ENCODE measurements around the gene NTN1.

Gene NTN1

DNA sequence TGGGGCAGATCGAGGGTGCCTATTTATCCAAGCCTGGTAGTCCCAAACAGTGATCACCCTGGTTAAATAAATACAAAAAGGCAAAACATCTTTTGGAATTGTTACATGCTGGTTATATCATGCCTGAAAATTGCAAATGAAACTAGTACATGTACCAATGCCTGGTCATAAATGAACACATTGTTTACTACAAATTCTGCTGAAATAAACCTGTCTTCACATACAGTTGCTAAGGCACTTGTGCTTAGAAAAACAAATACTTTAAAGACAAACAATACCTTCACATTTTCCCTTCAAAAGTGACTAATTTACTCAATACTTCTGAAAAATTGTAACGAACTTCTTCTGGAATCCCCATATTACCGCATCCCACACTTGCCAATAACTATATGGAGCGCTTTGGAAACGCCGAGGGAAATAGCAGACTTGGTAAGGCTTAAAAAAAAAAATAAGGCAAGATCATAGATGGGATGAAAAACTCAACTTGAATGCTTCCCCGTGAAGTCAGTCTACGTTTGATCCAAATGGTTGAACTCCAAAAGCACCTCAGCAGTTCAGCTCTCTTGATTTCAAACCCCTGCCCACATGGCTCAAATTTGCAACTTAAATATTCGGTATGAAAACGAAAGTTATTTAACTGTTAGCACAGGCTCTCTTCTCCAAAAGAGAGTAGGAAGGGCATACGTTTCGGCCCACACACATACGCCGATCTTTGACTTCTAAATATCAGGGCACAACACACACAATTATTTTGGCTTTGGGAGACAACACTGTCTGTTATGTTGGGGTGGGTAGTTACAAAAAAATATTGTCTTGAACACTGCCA is 264.5 kb downstream of the NTN1 start:
- H3K9ac ChIP-seq (ENCODE audit: low read length in 5 of 5) = no peak overlapping the region
- H3K4me1 ChIP-seq (ENCODE audit: control insufficient read depth in 5 of 5, insufficient read depth in 5 of 5, low read length in 5 of 5) = peaks cover 0 to 3% (median 0%) of the 10 kb centered on the region in 5 donors
- H3K9me3 ChIP-seq (ENCODE audit: control insufficient read depth in 5 of 5, low read length in 5 of 5) = no peaks in the 10 kb centered on the region
- no peaks in the 10 kb centered on the region for H3K27me3 ChIP-seq (ENCODE audit: control insufficient read depth in 5 of 5, insufficient read depth in 4 of 5, low read length in 5 of 5)
- no peak overlapping the region for H3K4me3 ChIP-seq (ENCODE audit: low read depth in 1 of 5, low read length in 5 of 5)
- no peak overlapping the region for H3K27ac ChIP-seq (ENCODE audit: low read depth, low read length)
- no peaks in the 10 kb centered on the region for H3K36me3 ChIP-seq (ENCODE audit: control insufficient read depth in 5 of 5, insufficient read depth in 5 of 5, low read length in 5 of 5)

DNA sequence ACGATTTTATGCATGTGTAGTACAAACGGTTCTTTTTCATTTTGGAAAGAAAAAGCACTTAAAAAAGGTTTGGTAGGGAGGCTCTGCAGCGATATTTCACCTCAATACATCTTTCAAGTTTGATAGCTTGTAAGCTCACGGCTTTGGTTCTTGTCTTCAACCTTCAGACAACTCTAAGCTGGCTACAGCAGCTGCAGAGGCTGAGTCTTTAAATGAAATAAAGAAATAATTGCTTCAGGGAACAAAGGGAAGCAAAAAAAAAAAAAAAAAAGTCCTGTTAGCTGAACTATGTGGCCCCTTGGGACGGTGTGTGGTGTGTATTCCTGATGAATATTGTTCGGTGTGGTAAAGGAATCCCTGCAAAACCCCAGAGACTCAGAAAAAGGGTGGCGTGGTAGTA is 265.1 kb downstream of the NTN1 start:
- Histone ChIP-seq H3K9me3 (ENCODE audit: control insufficient read depth in 5 of 5, low read length in 5 of 5) (no peaks in the 10 kb centered on the region), H3K27me3 (ENCODE audit: control insufficient read depth in 5 of 5, insufficient read depth in 4 of 5, low read length in 5 of 5) (no peaks in the 10 kb centered on the region), H3K4me1 (ENCODE audit: control insufficient read depth in 5 of 5, insufficient read depth in 5 of 5, low read length in 5 of 5) (peaks cover 0 to 3% (median 0%) of the 10 kb centered on the region in 5 donors), H3K9ac (ENCODE audit: low read length in 5 of 5) (no peak overlapping the region), H3K36me3 (ENCODE audit: control insufficient read depth in 5 of 5, insufficient read depth in 5 of 5, low read length in 5 of 5) (no peaks in the 10 kb centered on the region), H3K27ac (ENCODE audit: low read depth, low read length) (no peak overlapping the region), H3K4me3 (ENCODE audit: low read depth in 1 of 5, low read length in 5 of 5) (no peak overlapping the region)

DNA sequence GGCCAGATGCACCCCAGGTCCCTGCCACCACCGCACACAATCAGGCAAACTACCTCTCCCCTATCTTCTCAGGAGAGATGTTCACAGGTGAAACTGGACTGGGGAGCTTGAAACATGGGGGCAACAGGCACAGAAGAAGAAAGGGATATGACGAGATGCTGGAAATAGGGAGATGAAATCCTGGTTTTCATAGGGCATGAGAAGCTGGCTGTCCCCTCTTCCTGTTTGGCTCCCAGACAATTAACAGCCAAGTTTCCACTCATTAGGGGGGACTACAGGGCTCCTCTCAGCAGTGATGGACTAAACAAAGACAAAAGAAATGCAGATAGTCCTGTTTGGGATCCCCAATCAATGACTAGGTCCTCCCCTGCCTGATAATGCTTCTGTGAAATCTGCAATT is 266.0 kb downstream of the NTN1 start:
- H3K9ac ChIP-seq (ENCODE audit: low read length in 5 of 5) = no peak overlapping the region
- no peak overlapping the region for H3K27ac ChIP-seq (ENCODE audit: low read depth, low read length)
- H3K27me3 ChIP-seq (ENCODE audit: control insufficient read depth in 5 of 5, insufficient read depth in 4 of 5, low read length in 5 of 5) = no peaks in the 10 kb centered on the region
- H3K9me3 ChIP-seq (ENCODE audit: control insufficient read depth in 5 of 5, low read length in 5 of 5) = no peaks in the 10 kb centered on the region
- H3K4me1 ChIP-seq (ENCODE audit: control insufficient read depth in 5 of 5, insufficient read depth in 5 of 5, low read length in 5 of 5) = peaks cover 0 to 7% (median 3%) of the 10 kb centered on the region in 5 donors
- H3K4me3 ChIP-seq (ENCODE audit: low read depth in 1 of 5, low read length in 5 of 5) = no peak overlapping the region
- H3K36me3 ChIP-seq (ENCODE audit: control insufficient read depth in 5 of 5, insufficient read depth in 5 of 5, low read length in 5 of 5) = no peaks in the 10 kb centered on the region

- Histone ChIP-seq H3K27ac (ENCODE audit: low read depth, low read length) (no peak overlapping the region), H3K36me3 (ENCODE audit: control insufficient read depth in 5 of 5, insufficient read depth in 5 of 5, low read length in 5 of 5) (no peaks in the 10 kb centered on the region), H3K9me3 (ENCODE audit: control insufficient read depth in 5 of 5, low read length in 5 of 5) (no peaks in the 10 kb centered on the region), H3K4me3 (ENCODE audit: low read depth in 1 of 5, low read length in 5 of 5) (no peak overlapping the region), H3K4me1 (ENCODE audit: control insufficient read depth in 5 of 5, insufficient read depth in 5 of 5, low read length in 5 of 5) (peaks cover 0 to 14% (median 5%) of the 10 kb centered on the region in 5 donors), H3K27me3 (ENCODE audit: control insufficient read depth in 5 of 5, insufficient read depth in 4 of 5, low read length in 5 of 5) (no peaks in the 10 kb centered on the region), H3K9ac (ENCODE audit: low read length in 5 of 5) (no peak overlapping the region)
Observed at GRCh38 chr17:9290226-9290613, 268.9 kb downstream of the NTN1 start.

DNA sequence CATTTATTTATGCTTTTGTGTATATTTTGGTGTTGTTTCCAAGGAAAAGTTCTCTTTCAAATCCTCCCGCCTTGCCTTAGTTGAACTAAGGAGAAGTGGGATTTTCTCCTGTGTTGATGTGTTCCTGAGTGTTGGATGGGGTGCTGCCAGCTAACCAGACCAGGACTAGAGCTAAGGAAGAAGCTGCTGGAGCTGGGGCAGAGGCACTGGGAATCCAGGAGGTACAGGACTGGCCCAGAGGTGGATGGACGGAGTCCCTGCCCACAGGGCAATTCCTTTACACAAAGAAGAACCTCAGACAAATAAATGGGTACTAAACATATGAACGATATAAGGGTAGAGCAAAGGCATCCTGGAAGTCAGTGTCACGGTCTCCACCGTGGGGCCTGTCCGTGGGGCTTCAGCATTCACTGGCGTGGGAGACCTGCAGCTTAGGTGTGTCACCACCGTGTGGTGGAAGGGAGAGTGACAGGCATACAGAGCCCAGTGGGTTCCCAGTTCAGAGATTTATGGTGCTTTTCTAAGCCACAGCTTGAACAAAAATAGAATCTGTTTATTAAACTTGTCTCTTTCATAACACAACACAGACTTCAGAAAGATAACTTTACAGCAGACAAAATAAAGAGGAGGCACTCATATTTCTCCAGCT is 270.7 kb downstream of the NTN1 start:
- no peaks in the 10 kb centered on the region for H3K27me3 ChIP-seq (ENCODE audit: control insufficient read depth in 5 of 5, insufficient read depth in 4 of 5, low read length in 5 of 5)
- no peaks in the 10 kb centered on the region for H3K36me3 ChIP-seq (ENCODE audit: control insufficient read depth in 5 of 5, insufficient read depth in 5 of 5, low read length in 5 of 5)
- H3K9me3 ChIP-seq (ENCODE audit: control insufficient read depth in 5 of 5, low read length in 5 of 5) = no peaks in the 10 kb centered on the region
- H3K9ac ChIP-seq (ENCODE audit: low read length in 5 of 5) = peak overlapping the region in 2 of 5 donors; percentile 19 to 39
- H3K4me1 ChIP-seq (ENCODE audit: control insufficient read depth in 5 of 5, insufficient read depth in 5 of 5, low read length in 5 of 5) = peaks cover 0 to 14% (median 5%) of the 10 kb centered on the region in 5 donors
- no peak overlapping the region for H3K27ac ChIP-seq (ENCODE audit: low read depth, low read length)
- no peak overlapping the region for H3K4me3 ChIP-seq (ENCODE audit: low read depth in 1 of 5, low read length in 5 of 5)

GRCh38 chr17:9292561-9292941 is 271.2 kb downstream of the NTN1 start:
- Histone ChIP-seq H3K4me1 (ENCODE audit: control insufficient read depth in 5 of 5, insufficient read depth in 5 of 5, low read length in 5 of 5) (peaks cover 0 to 14% (median 5%) of the 10 kb centered on the region in 5 donors), H3K4me3 (ENCODE audit: low read depth in 1 of 5, low read length in 5 of 5) (no peak overlapping the region), H3K36me3 (ENCODE audit: control insufficient read depth in 5 of 5, insufficient read depth in 5 of 5, low read length in 5 of 5) (no peaks in the 10 kb centered on the region), H3K9ac (ENCODE audit: low read length in 5 of 5) (no peak overlapping the region), H3K27me3 (ENCODE audit: control insufficient read depth in 5 of 5, insufficient read depth in 4 of 5, low read length in 5 of 5) (no peaks in the 10 kb centered on the region), H3K9me3 (ENCODE audit: control insufficient read depth in 5 of 5, low read length in 5 of 5) (no peaks in the 10 kb centered on the region), H3K27ac (ENCODE audit: low read depth, low read length) (no peak overlapping the region)

All from subcutaneous abdominal adipose tissue (tissue), 5 donors.